GM18502 (cell line): ENCODE measurements around the gene RBFA.

Experiments used
- ATAC-seq: cut with Tn5 transposase; IDR thresholded peaks from one replicate; pipeline ENCODE4 v1.9.1; 2021; ENCODE audit warnings: mild to moderate bottlenecking; ENCODE audit not compliant: unreplicated experiment, poor library complexity

RBFA gene

GRCh38 chr18:80068571-80069272, 34.5 kb downstream of the RBFA start:
- ATAC-seq = no peak

- ATAC-seq = no peak
Observed at GRCh38 chr18:80070825-80071224, 36.6 kb downstream of the RBFA start.

DNA sequence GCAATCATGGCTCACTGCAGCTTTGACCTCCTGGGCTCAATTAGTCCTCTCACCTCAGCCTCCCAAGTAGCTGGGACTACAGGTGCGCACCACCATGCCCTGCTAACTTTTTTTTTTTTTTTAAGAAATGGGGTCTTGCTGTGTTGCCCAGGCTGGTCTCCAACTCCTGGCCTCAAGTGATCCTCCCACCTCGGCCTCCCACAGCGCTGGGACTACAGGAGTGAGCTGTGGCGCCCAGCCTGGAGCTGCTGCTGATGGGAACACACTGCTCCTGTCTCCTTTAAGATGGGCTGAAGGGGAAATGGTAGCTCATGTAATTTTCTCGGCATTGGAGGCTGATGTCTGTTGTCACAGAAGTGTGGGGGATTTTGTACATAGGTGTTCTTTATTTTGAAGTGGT, 39.9 kb downstream of the RBFA start:
- ATAC-seq = no peak

DNA sequence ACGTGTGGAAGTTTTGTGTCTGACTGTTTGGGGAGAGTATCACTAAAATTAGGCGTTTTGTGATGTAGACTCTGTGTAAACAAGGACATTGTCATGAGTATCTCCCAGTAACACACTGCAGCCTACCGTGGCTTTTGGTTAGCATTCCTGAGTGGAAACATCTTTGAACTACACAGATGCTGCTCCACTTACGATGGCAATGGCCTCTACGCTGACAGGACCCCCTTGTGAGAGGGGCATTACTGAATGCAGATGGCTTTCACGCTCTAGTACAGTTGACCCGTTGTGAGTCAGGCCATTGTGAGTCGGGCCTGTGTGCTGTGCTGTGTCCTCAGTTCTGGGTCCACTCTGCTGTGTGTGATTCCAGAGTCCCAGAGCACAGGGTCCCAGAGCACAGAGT, 40.5 kb downstream of the RBFA start:
- no peak for ATAC-seq

GRCh38 chr18:80075940-80076339, 41.7 kb downstream of the RBFA start:
- no peak for ATAC-seq

- ATAC-seq = no peak
Observed at GRCh38 chr18:80076379-80076778, 42.1 kb downstream of the RBFA start.

DNA sequence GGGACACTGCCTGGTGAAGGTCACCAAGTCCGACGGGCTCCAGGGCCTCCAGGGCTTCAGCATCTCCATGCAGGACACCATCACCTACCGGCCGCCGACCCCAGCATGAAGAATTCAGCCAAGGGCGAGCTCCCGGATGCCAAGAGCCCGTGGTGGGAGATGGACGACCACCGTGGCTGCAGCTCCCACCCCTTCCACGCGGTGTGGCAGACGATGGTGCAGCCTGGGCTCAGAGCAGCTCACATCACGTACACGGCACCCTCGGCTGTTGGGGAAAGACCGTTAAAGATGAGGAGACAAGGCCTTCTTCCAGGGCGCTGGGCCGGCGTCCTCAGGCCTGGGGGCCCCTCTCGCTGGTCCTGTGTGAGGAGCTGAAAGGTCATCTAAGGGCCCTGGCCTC, 43.6 kb downstream of the RBFA start:
- no peak for ATAC-seq
